SU-DHL-6 (cell line): ENCODE measurements around the gene SSX7.
"Not testable (repeated sequence)": the region's sequence is repeated elsewhere in the genome, so short reads cannot be mapped to it uniquely, and the experiment has no call there.

Source experiments
- CTCF ChIP-seq: fragments of 200-600 bp; sonication (generic); IDR thresholded peaks from one replicate; pipeline ENCODE4 v1.5.1; 2017; ENCODE audit warnings: antibody characterized with exemption, mild to moderate bottlenecking, low read length, moderate library complexity; ENCODE audit not compliant: insufficient read depth, poor library complexity, severe bottlenecking
- EZH2phosphoT487 ChIP-seq: fragments of 200-600 bp; sonication (generic), shearing (Covaris generic); conservative IDR thresholded peaks from 2 replicates; pipeline ENCODE4 v1.6.1; 2018; ENCODE audit warnings: mild to moderate bottlenecking, antibody characterized with exemption, low read length, moderate library complexity, mixed read lengths

GRCh38 chrX:52655475-52655874 lies 775 bp upstream of the SSX7 start:
- TF ChIP-seq CTCF, EZH2phosphoT487: not testable (repeated sequence)
